HL-60 (cell line): ENCODE measurements around the gene SLC36A2.
"Not testable (repeated sequence)": the region's sequence is repeated elsewhere in the genome, so short reads cannot be mapped to it uniquely, and the experiment has no call there.

Experiments
- DNase-seq, 2 experiments: peaks; one replicate each; pipeline ENCODE4 v3.0.0-alpha.2; 2010 to 2020; ENCODE audit warnings: low read depth in 1 of 2, low spot score in 1 of 2
- H3K27ac ChIP-seq: fragments of 250-450 bp; sonication (Bioruptor Pico); replicated peaks from 2 replicates; pipeline ENCODE4 v1.5.1; 2020; ENCODE audit warnings: mild to moderate bottlenecking, moderate library complexity
- H3K27me3 ChIP-seq: fragments of 250-450 bp; sonication (Bioruptor Pico); 2 replicates; pipeline ENCODE4 v1.5.1; 2021; ENCODE audit warnings: mild to moderate bottlenecking, moderate library complexity; ENCODE audit not compliant: insufficient read depth, poor library complexity, severe bottlenecking
- H3K4me3 ChIP-seq: replicated peaks from 2 replicates; pipeline ENCODE4 v1.5.1; 2011; ENCODE audit warnings: mild to moderate bottlenecking, control low read depth, low read length; ENCODE audit not compliant: insufficient read depth
- CTCF ChIP-seq: IDR thresholded peaks from one replicate; pipeline ENCODE4 v1.5.1; 2011; ENCODE audit warnings: low read length, control low read depth, inconsistent platforms; ENCODE audit not compliant: insufficient read depth
- GABPA ChIP-seq: IDR thresholded peaks from 2 replicates; pipeline ENCODE4 v1.6.1; 2012; ENCODE audit warnings: low read depth
- POLR2AphosphoS5 ChIP-seq: IDR thresholded peaks from 2 replicates; pipeline ENCODE4 v1.6.1; 2012; ENCODE audit warnings: low read depth
- REST ChIP-seq: IDR thresholded peaks from 2 replicates; pipeline ENCODE4 v1.6.1; 2012; ENCODE audit warnings: low read depth; ENCODE audit not compliant: insufficient replicate concordance
- SPI1 ChIP-seq: IDR thresholded peaks from 2 replicates; pipeline ENCODE4 v1.6.1; 2012; ENCODE audit warnings: low read depth, mild to moderate bottlenecking, borderline replicate concordance

The SLC36A2 gene

DNA sequence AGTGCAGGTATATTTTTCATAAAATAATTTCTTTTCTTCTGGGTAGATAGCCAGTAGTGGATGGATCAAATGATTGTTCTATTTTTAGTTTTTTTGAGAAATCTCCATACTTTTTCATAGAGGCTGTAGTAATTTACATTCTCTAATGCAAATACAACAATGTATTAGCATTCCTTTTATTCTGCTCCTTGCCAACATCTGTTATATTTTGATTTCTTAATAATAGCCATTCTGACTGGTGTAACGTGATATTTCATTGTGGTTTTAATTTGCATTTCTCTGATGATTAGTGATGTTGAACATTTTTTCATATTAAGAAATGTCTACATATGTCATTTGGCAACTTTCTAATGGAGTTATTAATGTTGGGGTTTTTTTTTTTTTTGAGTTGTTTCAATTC, 27.2 kb upstream of the SLC36A2 start:
- no peak for DNase-seq
- Histone ChIP-seq H3K4me3 (no peak overlapping the region), H3K27me3 (no peaks in the 10 kb centered on the region), H3K27ac (no peak overlapping the region)
- TF ChIP-seq POLR2AphosphoS5 (no peak), REST (no peak), GABPA (no peak), CTCF (no peak), SPI1 (no peak)

- H3K27ac ChIP-seq, DNase-seq, H3K27me3 ChIP-seq, H3K4me3 ChIP-seq: not testable (repeated sequence)
Observed at GRCh38 chr5:151367038-151367437, 19.7 kb upstream of the SLC36A2 start.

DNA sequence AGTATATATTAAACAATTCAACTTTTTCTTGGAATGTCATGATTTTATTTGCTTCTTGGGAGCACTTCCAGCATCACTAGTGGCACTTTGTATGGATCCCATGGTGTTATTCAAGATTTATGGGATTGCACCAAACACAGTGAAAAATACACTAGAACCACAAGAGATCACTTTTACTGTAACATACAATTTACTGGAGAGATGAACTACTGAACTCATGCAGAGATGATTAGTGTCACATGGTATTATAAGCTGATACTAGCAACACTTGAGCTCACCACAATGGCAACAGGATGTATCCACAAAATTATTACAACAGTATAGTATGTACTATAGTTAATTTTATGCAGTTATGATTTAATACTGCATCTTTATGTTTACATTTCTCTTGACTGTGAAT, 16.3 kb upstream of the SLC36A2 start:
- Histone ChIP-seq H3K27me3 (no peaks in the 10 kb centered on the region), H3K4me3 (no peak overlapping the region), H3K27ac (no peak overlapping the region)
- no peak for DNase-seq
- TF ChIP-seq GABPA: no peak

DNA sequence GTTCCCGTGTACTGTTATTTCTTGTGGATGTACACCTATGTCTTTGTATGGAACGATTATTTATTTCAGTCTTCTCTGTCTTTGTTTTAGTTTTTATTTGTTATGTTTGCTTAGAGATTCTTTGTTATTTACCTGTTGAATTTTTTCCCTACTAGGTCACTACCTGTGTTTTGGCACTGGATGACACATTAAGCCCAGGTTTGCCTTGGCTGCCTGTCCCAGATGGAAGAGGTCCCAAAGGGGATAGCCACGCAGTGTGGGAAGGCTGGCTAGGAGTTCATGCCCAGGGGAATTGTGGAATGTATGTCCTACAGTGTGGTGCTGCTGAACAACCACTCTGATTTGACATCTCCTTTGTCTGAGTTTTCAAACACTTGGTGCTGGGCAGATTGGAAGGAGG, 15.6 kb upstream of the SLC36A2 start:
- no peak for TF ChIP-seq CTCF
- no peak for TF ChIP-seq POLR2AphosphoS5
- TF ChIP-seq SPI1: no peak
- no peak for TF ChIP-seq REST
- TF ChIP-seq GABPA: no peak
- Histone ChIP-seq H3K27me3 (no peaks in the 10 kb centered on the region), H3K4me3 (no peak overlapping the region), H3K27ac (no peak overlapping the region)
- no peak for DNase-seq

DNA sequence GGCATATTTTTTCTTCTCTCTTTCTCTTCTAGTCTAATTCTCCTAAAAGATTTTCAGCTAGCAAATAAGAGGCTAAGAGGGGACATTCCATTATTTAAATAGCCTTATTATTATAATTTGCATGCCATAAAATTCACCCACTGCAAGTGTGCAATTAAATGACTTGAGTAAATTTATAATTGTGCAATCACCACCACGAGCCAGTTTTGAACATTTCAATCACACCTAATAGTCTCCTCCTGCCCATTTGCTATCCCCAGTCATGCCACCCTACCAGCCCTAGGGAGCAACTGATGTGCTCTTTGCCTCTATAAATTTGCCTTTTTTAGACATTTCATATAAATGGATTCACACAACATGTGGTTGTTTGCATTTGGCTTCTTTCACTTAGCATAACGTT, 12.0 kb upstream of the SLC36A2 start:
- Histone ChIP-seq H3K4me3 (no peak overlapping the region), H3K27ac (no peak overlapping the region), H3K27me3 (no peaks in the 10 kb centered on the region)
- TF ChIP-seq CTCF (no peak), REST (no peak), SPI1 (no peak), GABPA (no peak), POLR2AphosphoS5 (no peak)
- no peak for DNase-seq
